ENCODE measurements around the gene CFL2. TPM values are rescaled to one million over a fixed set of nuclear protein-coding genes. Genes with fewer than 3 reads are reported as not detected.

Gene CFL2
- total RNA-seq, 2 donors from 2014 or later: 10.9 to 32.3 TPM

GRCh38 chr14:34693228-34693939, 21.0 kb downstream of the CFL2 start:
- Histone ChIP-seq H3K36me3 (replicated peaks in 1 of 2; ENCODE audit: insufficient read depth in 1 of 2, low read depth in 2 of 2) (no peaks in the 10 kb centered on the region), H3K9me3 (no peaks in the 10 kb centered on the region), H3K27me3 (no peaks in the 10 kb centered on the region), H3K4me1 (peaks cover 23% of the 10 kb centered on the region), H3K27ac (peak overlapping the region in 2 of 4 donors; percentile 24 to 62), H3K4me3 (no peak overlapping the region)
- ATAC-seq (peak; percentile 83), DNase-seq (peak; percentile 61 to 80 (median 68))
- WGBS, 2 donors: 34 to 53% methylated on average over 11 to 18 of the region's 18 CpGs
- TF ChIP-seq CTCF (IDR thresholded peaks at IDR 0.05): no peak
- TF ChIP-seq POLR2A (IDR thresholded peaks at IDR 0.05): peak in 2 of 3 donors; percentile 43 to 49
- intact Hi-C loops (cut with DNase I): no loop called here

- Histone ChIP-seq H3K9me3 (no peaks in the 10 kb centered on the region), H3K36me3 (replicated peaks in 1 of 2; ENCODE audit: insufficient read depth in 1 of 2, low read depth in 2 of 2) (no peaks in the 10 kb centered on the region), H3K27me3 (no peaks in the 10 kb centered on the region), H3K27ac (no peak overlapping the region), H3K4me1 (peaks cover 23% of the 10 kb centered on the region), H3K4me3 (no peak overlapping the region)
- ATAC-seq (no peak), DNase-seq (no peak)
- 48 to 49% methylated on average over 2 of the region's 2 CpGs for WGBS, 2 donors
- intact Hi-C loops (cut with DNase I): no loop called here
- TF ChIP-seq POLR2A (IDR thresholded peaks at IDR 0.05): no peak
- TF ChIP-seq CTCF (IDR thresholded peaks at IDR 0.05): no peak
These were observed 21.5 kb downstream of the CFL2 start for GRCh38 chr14:34692898-34693227.

GRCh38 chr14:34692348-34692747, 22.0 kb downstream of the CFL2 start:
- H3K4me3 ChIP-seq: no peak overlapping the region
- no peak overlapping the region for H3K27ac ChIP-seq
- no peak for DNase-seq
- WGBS, 2 donors: 36 to 60% methylated on average over 4 of the region's 4 CpGs
- no peaks in the 10 kb centered on the region for H3K27me3 ChIP-seq
- TF ChIP-seq POLR2A (IDR thresholded peaks at IDR 0.05) (no peak), CTCF (IDR thresholded peaks at IDR 0.05) (no peak)
- intact Hi-C loops (cut with DNase I): no loop called here
- no peaks in the 10 kb centered on the region for H3K36me3 ChIP-seq (replicated peaks in 1 of 2; ENCODE audit: insufficient read depth in 1 of 2, low read depth in 2 of 2)
- peaks cover 23% of the 10 kb centered on the region for H3K4me1 ChIP-seq
- no peak for ATAC-seq
- H3K9me3 ChIP-seq: no peaks in the 10 kb centered on the region

GRCh38 chr14:34691206-34691605, 23.2 kb downstream of the CFL2 start:
- 23 to 32% methylated on average over 4 of the region's 4 CpGs for WGBS, 2 donors
- TF ChIP-seq POLR2A (IDR thresholded peaks at IDR 0.05): no peak
- TF ChIP-seq CTCF (IDR thresholded peaks at IDR 0.05): no peak
- H3K9me3 ChIP-seq: no peaks in the 10 kb centered on the region
- no peaks in the 10 kb centered on the region for H3K36me3 ChIP-seq (replicated peaks in 1 of 2; ENCODE audit: insufficient read depth in 1 of 2, low read depth in 2 of 2)
- no peak overlapping the region for H3K4me3 ChIP-seq
- H3K27ac ChIP-seq: no peak overlapping the region
- ATAC-seq: no peak
- no peak for DNase-seq
- H3K4me1 ChIP-seq: peaks cover 23% of the 10 kb centered on the region
- intact Hi-C loops (cut with DNase I): no loop called here
- no peaks in the 10 kb centered on the region for H3K27me3 ChIP-seq

Data from body of pancreas (tissue), 4 donors.